Activated CD4-positive, alpha-beta T cell treated with anti-CD3 and anti-CD28 coated beads, Interleukin-2, amount 50 U/mL, for 24 hours (primary cell): Measurements from ENCODE around the gene SESTD1.
A peak's percentile ranks its signal among the peaks of the same experiment; 100 is the strongest.

Experiments
- DNase-seq, 2 donors: peaks; one replicate each; pipeline ENCODE4 v3.0.0-alpha.2; 2020; ENCODE audit warnings: low read depth in 1 of 2, low spot score in 1 of 2

The SESTD1 gene

GRCh38 chr2:179186126-179186525, 78.5 kb downstream of the SESTD1 start:
- no peak for DNase-seq

GRCh38 chr2:179184610-179185009, 80.0 kb downstream of the SESTD1 start:
- no peak for DNase-seq

GRCh38 chr2:179181002-179181401, 83.6 kb downstream of the SESTD1 start:
- DNase-seq, result no peak

GRCh38 chr2:179180242-179180641, 84.4 kb downstream of the SESTD1 start:
- no peak for DNase-seq

- no peak for DNase-seq
Observed at GRCh38 chr2:179179719-179180118, 84.9 kb downstream of the SESTD1 start.

DNA sequence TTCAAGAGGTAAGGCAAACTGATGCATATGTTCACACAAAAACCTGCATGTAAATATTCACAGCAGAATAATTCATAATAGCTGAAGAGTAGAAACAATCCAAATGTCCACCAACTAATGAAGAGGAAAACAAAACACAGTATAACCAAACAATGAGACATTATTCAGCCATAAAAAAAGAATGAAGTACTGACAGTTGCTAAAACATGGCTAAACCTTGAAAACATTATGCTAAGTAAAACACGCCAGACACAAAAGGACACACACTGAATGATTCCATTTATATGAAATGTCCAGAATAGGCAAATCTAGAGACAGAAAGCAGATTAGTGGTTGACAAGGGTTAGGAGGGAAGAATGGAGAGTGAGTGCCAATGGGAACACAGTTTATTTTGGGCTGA, 86.9 kb downstream of the SESTD1 start:
- no peak for DNase-seq

GRCh38 chr2:179174240-179174639, 90.4 kb downstream of the SESTD1 start:
- no peak for DNase-seq

DNA sequence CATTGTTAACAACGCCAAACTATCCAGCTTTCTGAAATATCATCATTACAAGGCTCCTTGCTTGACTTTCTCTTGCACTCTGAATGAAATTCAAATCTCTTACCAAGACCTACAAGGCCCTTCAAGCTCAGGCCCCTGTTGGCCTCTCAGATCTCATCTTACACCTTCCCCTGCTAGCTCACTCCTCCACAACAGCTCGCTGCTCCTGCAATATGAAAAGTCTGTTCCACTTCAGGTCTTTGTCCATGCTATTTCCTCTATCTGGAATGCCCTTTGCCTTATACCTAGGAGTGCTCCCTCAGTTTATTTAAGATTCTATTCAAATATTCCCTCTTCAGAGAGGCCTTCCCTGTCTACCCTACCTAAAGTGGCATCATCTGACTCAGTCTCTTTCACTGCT, 91.7 kb downstream of the SESTD1 start:
- no peak for DNase-seq

GRCh38 chr2:179171371-179171770, 93.3 kb downstream of the SESTD1 start:
- DNase-seq, result no peak

DNA sequence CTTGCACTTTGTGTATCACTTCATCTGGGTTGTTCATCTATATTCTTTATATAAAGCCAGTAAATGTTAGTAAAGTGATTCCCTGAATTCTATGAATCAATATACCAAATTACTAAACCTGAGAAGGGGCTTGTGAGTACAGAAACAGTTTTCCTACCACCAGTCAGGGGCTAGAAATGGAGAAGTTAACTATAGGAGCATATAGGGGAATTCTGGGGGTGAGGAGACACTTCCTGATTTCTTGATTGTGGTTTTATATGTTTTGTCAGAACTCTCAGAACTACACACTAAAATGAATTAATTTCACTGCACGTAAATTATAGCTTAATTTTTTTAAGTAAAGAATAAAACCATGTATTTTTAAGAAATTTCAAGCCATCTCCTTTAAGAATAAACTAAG, 93.7 kb downstream of the SESTD1 start:
- DNase-seq, result no peak

DNA sequence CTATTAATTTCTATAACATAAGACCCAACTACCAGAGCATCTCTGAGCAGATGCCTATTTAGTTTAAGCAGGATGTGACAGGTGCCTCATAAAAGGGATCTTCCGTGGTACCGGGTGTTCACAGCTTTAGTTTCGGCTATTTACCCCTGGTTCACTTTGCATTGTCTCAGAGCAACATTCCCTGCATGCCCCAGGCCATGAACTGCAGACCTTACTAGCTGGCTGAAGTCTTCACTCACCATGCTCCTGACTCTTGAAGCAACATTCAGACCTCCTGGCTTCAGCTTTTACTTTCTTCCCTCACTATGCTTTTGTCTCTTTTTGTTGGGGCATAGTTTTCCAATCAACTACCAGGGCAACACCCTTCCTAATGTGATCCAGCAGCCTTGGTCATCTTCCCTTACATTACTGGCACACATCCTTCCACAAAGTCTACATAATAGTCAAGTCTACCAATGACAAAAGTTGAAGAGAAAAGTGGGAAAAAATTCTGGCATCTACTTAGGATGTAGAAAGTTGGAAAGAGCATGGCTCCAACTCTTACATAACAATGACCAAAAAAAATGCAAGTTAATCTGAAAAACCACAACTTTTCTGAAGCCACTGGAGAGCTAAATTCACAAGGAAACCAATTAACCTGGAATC, 99.2 kb downstream of the SESTD1 start:
- DNase-seq, result no peak

DNA sequence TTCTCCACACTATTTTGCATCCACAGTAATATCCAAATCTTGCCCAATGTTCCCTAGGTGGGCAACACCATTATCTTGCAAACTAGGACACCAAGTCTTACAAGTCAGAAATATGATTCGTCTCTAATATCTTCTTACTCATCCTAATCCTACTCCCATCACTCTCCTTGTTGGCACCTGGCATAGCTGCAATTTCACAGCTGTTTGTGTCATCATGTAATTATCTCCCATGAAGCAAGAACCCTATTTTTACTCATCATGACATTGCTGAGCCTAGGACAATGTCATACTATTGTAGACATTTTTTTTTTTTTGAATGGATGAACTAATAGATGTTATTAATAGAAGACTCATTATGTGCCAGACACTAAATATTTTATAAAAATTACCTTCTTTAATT, 123.4 kb downstream of the SESTD1 start:
- DNase-seq, result no peak

GRCh38 chr2:179140571-179140970, 124.1 kb downstream of the SESTD1 start:
- DNase-seq, result no peak

DNA sequence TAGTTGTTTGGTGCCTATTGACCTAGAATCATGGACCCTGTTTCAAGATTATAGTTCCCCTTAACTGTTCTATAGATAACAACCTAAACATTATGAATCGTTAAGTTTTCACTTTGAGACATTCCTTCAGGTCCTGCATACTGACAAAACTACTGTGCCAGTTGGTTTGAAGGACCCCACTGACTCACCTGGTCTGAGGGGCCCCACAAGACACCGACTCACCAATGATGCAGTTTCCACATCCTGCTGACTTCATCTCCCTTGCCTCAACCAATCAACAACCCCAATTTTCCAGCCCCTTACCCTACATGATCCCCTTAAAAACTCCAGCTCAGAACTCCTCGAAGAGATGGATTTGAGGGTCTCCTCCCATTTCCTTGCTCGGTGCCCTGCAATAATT, 125.1 kb downstream of the SESTD1 start:
- DNase-seq, result no peak

DNA sequence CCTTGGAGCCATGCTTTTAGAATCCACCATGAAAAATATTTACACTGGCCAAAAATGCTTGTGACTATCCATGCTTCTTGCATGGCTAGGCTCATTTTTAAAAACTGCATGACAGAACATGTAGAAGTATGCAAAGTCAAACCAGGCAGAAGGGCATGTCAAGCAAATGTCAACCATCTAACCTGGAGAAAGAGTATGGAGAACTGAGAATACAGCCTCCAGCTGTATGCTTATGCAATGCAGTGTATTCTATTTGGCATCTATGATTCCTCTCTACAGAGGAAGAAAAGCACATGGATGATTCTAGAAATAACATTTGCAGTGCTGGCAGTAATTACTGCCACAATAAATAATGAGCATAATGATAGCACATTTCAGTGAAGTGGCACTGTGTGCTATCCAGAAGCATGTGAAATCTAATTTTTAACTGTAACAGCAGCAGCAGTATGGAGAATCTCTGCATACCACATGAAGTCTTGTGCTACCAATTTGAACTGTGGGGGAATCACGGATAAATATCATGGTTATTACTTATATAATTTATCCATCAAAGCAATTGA, 127.4 kb downstream of the SESTD1 start:
- no peak for DNase-seq

GRCh38 chr2:179133016-179133415, 131.6 kb downstream of the SESTD1 start:
- DNase-seq, result no peak

DNA sequence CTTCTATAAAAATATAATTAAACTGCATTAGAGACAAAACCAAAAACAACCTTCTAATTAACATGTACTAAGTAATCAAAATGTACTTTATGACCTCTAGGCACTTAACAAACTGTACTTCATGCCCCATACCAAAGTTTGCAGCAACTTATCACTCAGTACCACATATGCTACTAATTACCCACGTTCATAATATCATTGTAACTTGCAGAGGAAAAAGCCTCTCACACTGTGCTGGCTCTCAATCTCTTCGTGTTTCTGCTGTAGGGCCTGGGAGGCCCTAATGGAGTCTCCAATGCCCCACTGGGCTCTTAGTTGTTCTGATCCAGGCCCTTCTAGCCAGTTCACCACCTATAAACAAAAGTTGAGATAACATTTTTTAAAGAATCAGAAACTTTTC, 132.6 kb downstream of the SESTD1 start:
- DNase-seq, result no peak

DNA sequence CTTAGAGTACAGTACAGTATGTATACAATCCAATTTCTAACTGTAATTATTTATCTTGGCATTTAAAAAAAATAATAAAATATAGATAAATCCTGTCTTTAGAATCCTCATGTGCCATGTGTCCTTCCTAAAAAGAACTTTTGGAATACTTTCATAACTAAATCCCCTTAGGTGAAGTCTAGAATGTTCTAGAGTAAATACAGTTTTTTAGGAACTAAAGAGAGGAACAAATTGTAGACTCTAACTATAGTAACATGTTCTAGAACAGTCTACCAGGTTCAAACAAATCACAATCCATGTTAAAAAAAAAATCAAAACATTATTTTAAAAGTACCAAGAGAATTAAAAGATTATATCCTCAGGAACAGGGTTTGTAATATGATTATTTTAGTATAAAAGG, 134.1 kb downstream of the SESTD1 start:
- no peak for DNase-seq

- DNase-seq, result peak in 1 of 2 donors; percentile 7
Observed at GRCh38 chr2:179129574-179130238, 134.9 kb downstream of the SESTD1 start.

GRCh38 chr2:179125404-179125803, 139.2 kb downstream of the SESTD1 start:
- DNase-seq, result no peak

- no peak for DNase-seq
Observed at GRCh38 chr2:179124282-179124681, 140.3 kb downstream of the SESTD1 start.

GRCh38 chr2:179123272-179123662, 141.4 kb downstream of the SESTD1 start:
- no peak for DNase-seq

DNA sequence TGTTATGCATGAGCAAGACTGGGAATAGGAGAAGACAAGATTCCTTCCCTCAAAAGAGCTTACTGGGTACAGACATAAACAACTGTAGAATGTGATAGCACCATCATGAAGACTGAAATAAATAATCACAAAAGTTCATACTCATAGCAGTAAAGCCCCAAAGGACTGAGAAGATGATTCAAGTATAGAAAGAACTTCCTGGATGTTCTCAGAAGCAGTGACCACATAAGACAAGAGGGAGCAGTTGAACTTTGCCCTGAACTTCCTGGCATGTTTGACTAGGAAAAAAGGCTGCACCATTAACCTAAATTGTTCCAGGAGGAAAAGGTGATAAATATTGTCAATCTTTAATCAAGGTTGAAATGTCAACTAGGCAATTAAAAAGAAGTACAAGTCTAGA, 156.9 kb downstream of the SESTD1 start:
- DNase-seq, result no peak
